SK-N-SH (cell line): ENCODE data around the gene GRAMD1B. TPM values are rescaled to one million over a fixed set of nuclear protein-coding genes. Genes with fewer than 3 reads are reported as not detected.

Experiments
- CTCF ChIA-PET: fragments of 300-600, 350-600 bp; formaldehyde crosslinking; extraction: SDS; loops from one replicate; lab custom pipeline; 2021; lab: Yijun Ruan, JAX
- POLR2A ChIA-PET: fragments of 350-600 bp; sonication (Branson Sonifier 250); formaldehyde crosslinking; extraction: SDS; loops from one replicate; lab custom pipeline; 2020; ENCODE audit warnings: antibody characterized with exemption, inconsistent platforms; lab: Yijun Ruan, JAX
- DNase-seq: peaks from one replicate; pipeline ENCODE4 v3.0.0; 2012
- H2AFZ ChIP-seq: fragments of 200-600 bp; sonication (generic); 2 replicates; pipeline ENCODE4 v1.8.1; 2016; ENCODE audit warnings: antibody characterized with exemption, mild to moderate bottlenecking, low read depth
- H3F3A ChIP-seq: fragments of 200-600 bp; sonication (generic); replicated peaks from 2 replicates; pipeline ENCODE3; 2016; ENCODE audit warnings: antibody characterized with exemption, mild to moderate bottlenecking; ENCODE audit not compliant: insufficient read depth
- H3K27ac ChIP-seq, 2 experiments: fragments of 200-500 bp in 1 of 2; fragments of 200-600 bp in 1 of 2; sonication (Bioruptor generic) in 1 of 2; sonication (generic), shearing (Covaris generic) in 1 of 2; 2 replicates each; pipeline versions ENCODE4 v1.5.1 to v1.6.1; 2014 to 2016; ENCODE audit warnings: low read depth in 2 of 2, inconsistent platforms in 1 of 2, low read length in 1 of 2, mild to moderate bottlenecking in 1 of 2, mixed read lengths in 1 of 2
- H3K27me3 ChIP-seq: fragments of 200-600 bp; sonication (generic), shearing (Covaris generic); 2 replicates; pipeline ENCODE4 v1.6.1; 2016; ENCODE audit warnings: mixed run types; ENCODE audit not compliant: insufficient read depth
- H3K36me3 ChIP-seq, 2 experiments: fragments of 200-500 bp in 1 of 2; fragments of 200-600 bp in 1 of 2; sonication (Bioruptor generic) in 1 of 2; sonication (generic) in 1 of 2; replicated peaks in 1 of 2; 2 replicates each; pipeline versions ENCODE3 to v1.5.1; 2014 to 2016; ENCODE audit warnings: low read length in 1 of 2, mild to moderate bottlenecking in 1 of 2; ENCODE audit not compliant: insufficient read depth in 2 of 2, control insufficient read depth in 1 of 2
- H3K4me1 ChIP-seq, 2 experiments: fragments of 200-500 bp in 1 of 2; fragments of 200-600 bp in 1 of 2; sonication (Bioruptor generic) in 1 of 2; sonication (generic), shearing (Covaris generic) in 1 of 2; 2 replicates each; pipeline versions ENCODE4 v1.5.1 to v1.6.1; 2014 to 2016; ENCODE audit warnings: low read depth in 1 of 2, low read length in 1 of 2, mixed run types in 1 of 2; ENCODE audit not compliant: insufficient read depth in 2 of 2, control insufficient read depth in 1 of 2
- H3K4me2 ChIP-seq: fragments of 200-600 bp; sonication (generic), shearing (Covaris generic); 2 replicates; pipeline ENCODE4 v1.6.1; 2017; ENCODE audit warnings: mixed run types
- H3K4me3 ChIP-seq, 2 experiments: fragments of 200-500 bp in 1 of 2; fragments of 200-600 bp in 1 of 2; sonication (Bioruptor generic) in 1 of 2; sonication (generic), shearing (Covaris generic) in 1 of 2; 2 replicates each; pipeline versions ENCODE4 v1.5.1 to v1.8.1; 2014 to 2016; ENCODE audit warnings: low read depth in 2 of 2, inconsistent platforms in 1 of 2, low read length in 1 of 2, mild to moderate bottlenecking in 1 of 2, mixed read lengths in 1 of 2, moderate library complexity in 1 of 2
- H3K79me2 ChIP-seq: fragments of 200-600 bp; sonication (generic); 2 replicates; pipeline ENCODE4 v1.8.1; 2017; ENCODE audit warnings: mild to moderate bottlenecking; ENCODE audit not compliant: insufficient read depth
- H3K9ac ChIP-seq: fragments of 200-600 bp; sonication (generic); 2 replicates; pipeline ENCODE4 v1.6.1; 2017; ENCODE audit warnings: mixed run types
- H3K9me2 ChIP-seq: fragments of 200-600 bp; sonication (generic); 2 replicates; pipeline ENCODE4 v1.6.1; 2017; ENCODE audit warnings: mixed run types
- H3K9me3 ChIP-seq: fragments of 200-600 bp; sonication (generic); 2 replicates; pipeline ENCODE4 v1.6.1; 2017; ENCODE audit warnings: mixed run types, mild to moderate bottlenecking, moderate library complexity
- H4K20me1 ChIP-seq: fragments of 200-600 bp; sonication (generic); 2 replicates; pipeline ENCODE4 v1.6.1; 2017; ENCODE audit warnings: mild to moderate bottlenecking, mixed run types; ENCODE audit not compliant: insufficient read depth
- ELF1 ChIP-seq: IDR thresholded peaks from 2 replicates; pipeline ENCODE4 v1.4.0; 2012
- FOSL2 ChIP-seq: IDR thresholded peaks from 2 replicates; pipeline ENCODE4 v1.4.0; 2012; ENCODE audit warnings: low read depth, mild to moderate bottlenecking, moderate library complexity, borderline replicate concordance
- FOXM1 ChIP-seq: IDR thresholded peaks from 2 replicates; pipeline ENCODE4 v1.4.0; 2012; ENCODE audit warnings: low read depth, mild to moderate bottlenecking
- GABPA ChIP-seq: IDR thresholded peaks from 2 replicates; pipeline ENCODE4 v1.4.0; 2012; ENCODE audit warnings: low read depth, mild to moderate bottlenecking
- IRF3 ChIP-seq: fragments of 150-350 bp; IDR thresholded peaks from 2 replicates; pipeline ENCODE4 v1.6.1; 2016; ENCODE audit warnings: mild to moderate bottlenecking, low read depth, low read length
- JUND ChIP-seq: IDR thresholded peaks from 2 replicates; pipeline ENCODE4 v1.4.0; 2012
- MAX ChIP-seq: IDR thresholded peaks from 2 replicates; pipeline ENCODE4 v1.4.0; 2012; ENCODE audit warnings: low read depth
- MEF2A ChIP-seq: IDR thresholded peaks from 2 replicates; pipeline ENCODE4 v1.4.0; 2012; ENCODE audit warnings: low read depth, borderline replicate concordance
- MXI1 ChIP-seq: IDR thresholded peaks from 2 replicates; pipeline ENCODE4 v1.6.1; 2012; ENCODE audit warnings: mild to moderate bottlenecking, low read depth, low read length, improper control_type of control experiment
- NFIC ChIP-seq: IDR thresholded peaks from 2 replicates; pipeline ENCODE4 v1.4.0; 2012; ENCODE audit warnings: borderline replicate concordance
- NRF1 ChIP-seq: IDR thresholded peaks from 2 replicates; pipeline ENCODE4 v1.6.1; 2012; ENCODE audit warnings: low read depth, mild to moderate bottlenecking, low read length
- PBX3 ChIP-seq: IDR thresholded peaks from 2 replicates; pipeline ENCODE4; 2012
- RCOR1 ChIP-seq: fragments of 150-350 bp; IDR thresholded peaks from 2 replicates; pipeline ENCODE4 v1.6.1; 2017; ENCODE audit warnings: antibody characterized with exemption, low read length
- REST ChIP-seq: IDR thresholded peaks from 2 replicates; pipeline ENCODE4 v1.6.1; 2012; ENCODE audit warnings: mild to moderate bottlenecking, low read depth, low read length, moderate library complexity
- RFX5 ChIP-seq: IDR thresholded peaks from 2 replicates; pipeline ENCODE4 v1.6.1; 2012; ENCODE audit warnings: mild to moderate bottlenecking, improper control_type of control experiment, low read length
- RXRA ChIP-seq: IDR thresholded peaks from 2 replicates; pipeline ENCODE4 v1.4.0; 2012; ENCODE audit warnings: low read depth, mild to moderate bottlenecking, borderline replicate concordance
- SIN3A ChIP-seq: IDR thresholded peaks from 2 replicates; pipeline ENCODE4 v1.6.1; 2012; ENCODE audit warnings: low read depth, mild to moderate bottlenecking, low read length, moderate library complexity, borderline replicate concordance
- SMC3 ChIP-seq: IDR thresholded peaks from 2 replicates; pipeline ENCODE4 v1.6.1; 2012; ENCODE audit warnings: low read depth, low read length, improper control_type of control experiment
- TEAD4 ChIP-seq: IDR thresholded peaks from 2 replicates; pipeline ENCODE4 v1.4.0; 2012; ENCODE audit warnings: mild to moderate bottlenecking, borderline replicate concordance; ENCODE audit not compliant: insufficient read depth
- USF1 ChIP-seq: IDR thresholded peaks from 2 replicates; pipeline ENCODE4 v1.4.0; 2012; ENCODE audit warnings: low read depth, borderline replicate concordance
- YY1 ChIP-seq: IDR thresholded peaks from 2 replicates; pipeline ENCODE4 v1.4.0; 2012; ENCODE audit warnings: low read depth, mild to moderate bottlenecking
- WGBS: methylation state at CpG from one replicate; pipeline ENCODE4 v1.1.6; 2017; ENCODE audit warnings: low lambda C conversion rate; 5-methylcytosine and 5-hydroxymethylcytosine counted together
- polyA plus RNA-seq, 3 experiments: library from polyadenylated mRNA; depleted of rRNA; stranded (reverse); fragments of >200 nt; gene quantifications; 2 replicates each; pipeline ENCODE4 v1.2.3, GENCODE V29; 2012

The GRAMD1B gene
- polyA plus RNA-seq, 1 of the 3 experiments (the other 2 are of a cell fraction), result 14.5 TPM

- H3K9me2 ChIP-seq, result no peaks in the 10 kb centered on the region
- TF ChIP-seq SMC3, result no peak
- TF ChIP-seq MEF2A, result no peak
- TF ChIP-seq YY1, result no peak
- no peaks in the 10 kb centered on the region for H3F3A ChIP-seq
- no peaks in the 10 kb centered on the region for H3K9me3 ChIP-seq
- H3K36me3 ChIP-seq, result peaks cover 10 to 32% of the 10 kb centered on the region in 2 experiments
- H4K20me1 ChIP-seq, result no peaks in the 10 kb centered on the region
- H3K27ac ChIP-seq, result no peak overlapping the region
- CTCF ChIA-PET, result no interaction called here
- no peak overlapping the region for H2AFZ ChIP-seq
- 100% methylated on average over 3 of the region's 4 CpGs for WGBS
- H3K4me3 ChIP-seq, result no peak overlapping the region
- no peak for DNase-seq
- no peak overlapping the region for H3K9ac ChIP-seq
- H3K4me2 ChIP-seq, result no peak overlapping the region
- POLR2A ChIA-PET, result interaction anchor here (0.7 kb wide), 1 partner anchor 39 kb away, joined by 3 read pairs; no protein-coding TSS in a partner anchor
- no peaks in the 10 kb centered on the region for H3K27me3 ChIP-seq
- no peaks in the 10 kb centered on the region for H3K79me2 ChIP-seq
- H3K4me1 ChIP-seq, result peaks cover 2 to 6% of the 10 kb centered on the region in 2 experiments; a peak in 1 of 4 replicates
Observed at GRCh38 chr11:123611698-123612097, 181.6 kb downstream of the GRAMD1B start.

- Histone ChIP-seq H3K4me3 (no peak overlapping the region), H3K9ac (no peak overlapping the region), H3K79me2 (no peaks in the 10 kb centered on the region), H3K4me1 (peaks cover 3 to 8% of the 10 kb centered on the region in 2 experiments; a peak in 1 of 4 replicates), H4K20me1 (no peaks in the 10 kb centered on the region), H3K4me2 (no peak overlapping the region), H3K27me3 (no peaks in the 10 kb centered on the region), H2AFZ (no peak overlapping the region), H3K9me3 (no peaks in the 10 kb centered on the region), H3K9me2 (no peaks in the 10 kb centered on the region), H3F3A (no peaks in the 10 kb centered on the region), H3K36me3 (peaks cover 3 to 24% of the 10 kb centered on the region in 2 experiments), H3K27ac (peak overlapping the region; percentile 27 to 65; a peak in 3 of 4 replicates)
- peak; percentile 67 for DNase-seq
- CTCF ChIA-PET, result interaction anchor here (1.3 to 2.5 kb wide), 4 partner anchors 36 to 95 kb away, joined by 7 to 13 read pairs (median 8); no protein-coding TSS in a partner anchor
- POLR2A ChIA-PET, result interaction anchor here (0.6 kb wide), 1 partner anchor 30 kb away, joined by 6 read pairs; no protein-coding TSS in a partner anchor
- WGBS, result 45% methylated on average over 11 of the region's 11 CpGs
- peak; percentile 61 for TF ChIP-seq JUND
- TF ChIP-seq GABPA, result no peak
- TF ChIP-seq NRF1, result peak; percentile 61
- TF ChIP-seq FOSL2, result peak; percentile 74; the same call in 1 of the 2 replicates
- peak; percentile 90 for TF ChIP-seq PBX3
- peak; percentile 70; the same call in 1 of the 2 replicates for TF ChIP-seq USF1
- TF ChIP-seq SMC3, result no peak
- TF ChIP-seq RCOR1, result no peak
- no peak for TF ChIP-seq ELF1
- peak; percentile 98 for TF ChIP-seq SIN3A
- peak; percentile 99 for TF ChIP-seq MXI1
- TF ChIP-seq REST, result no peak
- peak; percentile 99 for TF ChIP-seq MAX
- no peak for TF ChIP-seq FOXM1
- TF ChIP-seq IRF3, result no peak
- peak; percentile 83 for TF ChIP-seq NFIC
- no peak for TF ChIP-seq TEAD4
- TF ChIP-seq RXRA, result no peak; the same call in 1 of the 2 replicates
- TF ChIP-seq RFX5, result no peak
Observed at GRCh38 chr11:123616505-123617198, 186.6 kb downstream of the GRAMD1B start.
